Motor neuron (in vitro differentiated cells): Measurements from ENCODE around the gene CHI3L2. TPM values are rescaled to one million over a fixed set of nuclear protein-coding genes. Genes with fewer than 3 reads are reported as not detected.
"Not testable (repeated sequence)": the region's sequence is repeated elsewhere in the genome, so short reads cannot be mapped to it uniquely, and the experiment has no call there.

Experiments used
- ATAC-seq, 8 experiments: fragments of 200-7000 bp; cut with Tn5 transposase; replicated peaks in 6 of 8; 2 replicates each; pipeline ENCODE4 v1.8.0; 2021; ENCODE audit warnings: mild to moderate bottlenecking in 8 of 8, moderate library complexity in 8 of 8
- H3K27ac ChIP-seq, 2 donors: fragments of 250-450 bp; sonication (Bioruptor Pico); 2 replicates each; pipeline ENCODE4 v1.9.0; 2021; ENCODE audit warnings: antibody characterized with exemption in 2 of 2, mild to moderate bottlenecking in 2 of 2, moderate library complexity in 1 of 2
- H3K4me1 ChIP-seq, 2 donors: fragments of 250-450 bp; sonication (Bioruptor Pico); replicated peaks in 1 of 2; 2 replicates each; pipeline ENCODE4 v1.6.1; 2021; ENCODE audit warnings: antibody characterized with exemption in 2 of 2, mild to moderate bottlenecking in 2 of 2, moderate library complexity in 1 of 2
- H3K4me3 ChIP-seq, 5 donors: fragments of 250-450 bp; sonication (Bioruptor Pico); 2 replicates each; pipeline ENCODE4 v1.9.0; 2021; ENCODE audit warnings: antibody characterized with exemption in 5 of 5, mild to moderate bottlenecking in 5 of 5, moderate library complexity in 4 of 5
- WGBS, 10 experiments: fragments of 450-650 bp; shearing (Covaris generic); methylation state at CpG; one replicate each; pipeline ENCODE4 v1.0.0; 2022; 5-methylcytosine and 5-hydroxymethylcytosine counted together
- in situ Hi-C, 9 experiments: fragments of 400-800 bp; cut with MboI; loops; one replicate each; pipeline ENCODE4 v1.15.0; 2021; ENCODE audit warnings: low sequenced_read_pairs in 9 of 9, low pct_unique_long_range_greater_than_20kb in 2 of 9; ENCODE audit not compliant: unreplicated experiment in 9 of 9
- total RNA-seq, 8 experiments: library from RNA; unstranded; fragments of 300-600 nt; gene quantifications; 2 replicates each; pipeline versions ENCODE4 v1.2.3 to v1.2.4, GENCODE V29; 2022

CHI3L2 gene
- total RNA-seq, 8 experiments from 2014 or later: 0.08 to 3.1 (median 0.88) TPM; not detected in 2

DNA sequence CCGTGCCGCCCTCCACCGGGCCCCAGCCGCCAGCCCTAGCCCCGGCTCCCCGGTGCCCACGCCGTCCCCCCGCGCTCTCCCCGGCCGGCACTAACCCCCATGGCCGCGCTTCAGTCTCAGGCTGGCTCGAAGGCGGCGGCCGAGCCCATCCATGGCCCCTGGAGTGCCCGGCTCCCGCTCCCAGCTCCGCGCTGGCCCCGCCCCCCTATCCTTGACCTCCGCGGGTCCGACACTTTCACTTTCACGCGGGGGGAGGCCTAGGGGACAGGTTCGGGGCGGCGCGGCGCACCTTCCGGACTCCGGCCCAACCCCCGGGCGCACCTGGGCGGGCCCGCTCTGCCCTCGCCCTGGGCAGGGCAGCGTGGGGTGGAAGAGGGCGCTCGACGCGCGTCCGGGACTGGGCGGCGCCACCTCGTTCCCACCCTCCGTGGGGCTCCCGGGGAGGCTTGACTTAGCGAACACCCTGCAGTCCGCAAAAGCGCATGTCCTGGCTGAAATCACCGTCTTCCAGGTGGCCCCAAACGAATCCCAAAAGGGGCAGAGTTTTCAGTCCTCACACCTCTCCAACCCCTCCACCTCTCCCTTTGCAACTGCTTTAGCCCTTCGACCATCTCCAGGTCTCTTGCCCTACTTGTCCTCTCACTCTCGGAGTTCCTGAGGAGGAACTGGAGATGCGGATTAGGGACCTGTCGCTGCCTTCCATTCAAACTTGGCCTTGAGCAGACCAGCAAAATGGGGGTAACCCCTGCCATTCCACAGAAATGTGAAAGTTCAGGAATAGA is 23.1 kb upstream of the CHI3L2 start:
- WGBS, 10 experiments: 9 to 100% (median 46%) methylated on average over 2 to 11 of the region's 61 CpGs; no CpG with 5 or more reads in 3 of the 10 experiments
- Histone ChIP-seq H3K4me3 (peak overlapping the region; percentile 10 to 32 (median 26)), H3K4me1 (no peaks in the 10 kb centered on the region), H3K27ac (no peak overlapping the region)
- ATAC-seq: peak in 7 of 8 experiments; percentile 31 to 79 (median 62)
- in situ Hi-C loops: loop anchor here in 4 of 9 experiments (25.0 kb wide), 3 partner anchors 208 to 583 kb away; partner anchors contain the start of gene DDX20 (in 2 of the 4)

DNA sequence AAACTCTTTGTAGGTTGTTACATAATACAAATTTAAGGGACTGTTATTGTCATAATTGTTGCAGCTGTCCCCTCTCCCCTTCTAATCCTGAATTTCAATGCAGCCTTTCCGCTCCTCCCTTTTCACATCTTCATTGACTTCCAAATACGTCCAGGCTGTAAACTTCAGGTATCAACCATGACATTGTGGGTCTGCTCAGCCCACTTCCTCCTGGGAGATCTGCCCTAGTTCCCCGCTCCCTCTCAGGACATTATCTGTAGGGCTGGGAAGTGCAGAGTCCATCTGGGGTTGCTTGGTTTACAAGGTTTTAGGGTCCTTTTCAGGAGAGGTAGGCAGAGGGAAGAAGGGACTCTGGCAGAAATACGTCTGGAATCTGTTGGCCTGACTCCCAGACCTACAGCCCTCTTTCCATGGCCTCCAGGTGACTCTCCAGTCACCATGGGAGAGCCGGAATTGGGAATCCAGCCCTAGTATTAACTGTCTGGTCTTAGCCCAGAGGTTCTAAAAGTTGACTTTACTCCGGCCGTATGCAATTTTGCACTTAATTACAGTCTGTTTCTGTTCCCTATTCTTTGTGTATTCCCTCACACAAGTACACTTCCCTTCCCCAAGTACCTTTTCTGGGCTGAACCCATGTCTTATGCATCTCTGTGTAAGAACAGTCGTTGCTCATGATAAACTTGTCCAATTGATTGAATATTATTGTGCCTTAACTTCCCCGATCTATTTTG is 22.4 kb upstream of the CHI3L2 start:
- H3K4me3 ChIP-seq: no peak overlapping the region
- H3K27ac ChIP-seq: no peak overlapping the region
- no peaks in the 10 kb centered on the region for H3K4me1 ChIP-seq
- no peak for ATAC-seq
- WGBS, 10 experiments: 66 to 83% (median 74%) methylated on average over 3 to 9 of the region's 9 CpGs; no CpG with 5 or more reads in 2 of the 10 experiments
- in situ Hi-C loops: loop anchor here in 4 of 9 experiments (25.0 kb wide), 3 partner anchors 207 to 582 kb away; partner anchors contain the start of gene DDX20 (in 2 of the 4)

DNA sequence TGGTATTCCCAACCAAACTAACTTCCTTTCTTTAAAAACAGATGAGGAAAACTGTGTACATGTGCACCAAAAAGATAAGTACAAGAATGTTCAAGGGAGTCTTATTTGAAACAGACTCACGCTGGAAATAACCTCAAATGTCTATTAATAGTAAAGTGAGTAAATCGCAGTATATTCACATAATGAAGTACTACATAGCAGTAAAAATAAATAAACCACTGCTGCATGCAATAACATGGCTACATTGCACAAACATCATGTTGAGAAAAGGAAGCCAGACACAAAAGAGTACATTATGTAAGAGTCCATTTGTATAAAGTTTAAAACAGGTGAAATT is 21.8 kb upstream of the CHI3L2 start:
- Histone ChIP-seq H3K27ac (no peak overlapping the region), H3K4me1 (no peaks in the 10 kb centered on the region), H3K4me3 (no peak overlapping the region)
- no peak for ATAC-seq
- in situ Hi-C loops: loop anchor here in 4 of 9 experiments (25.0 kb wide), 3 partner anchors 207 to 582 kb away; partner anchors contain the start of gene DDX20 (in 2 of the 4)
- 14 to 100% (median 89%) methylated on average over 2 of the region's 2 CpGs; no CpG with 5 or more reads in 2 of the 10 experiments for WGBS, 10 experiments

DNA sequence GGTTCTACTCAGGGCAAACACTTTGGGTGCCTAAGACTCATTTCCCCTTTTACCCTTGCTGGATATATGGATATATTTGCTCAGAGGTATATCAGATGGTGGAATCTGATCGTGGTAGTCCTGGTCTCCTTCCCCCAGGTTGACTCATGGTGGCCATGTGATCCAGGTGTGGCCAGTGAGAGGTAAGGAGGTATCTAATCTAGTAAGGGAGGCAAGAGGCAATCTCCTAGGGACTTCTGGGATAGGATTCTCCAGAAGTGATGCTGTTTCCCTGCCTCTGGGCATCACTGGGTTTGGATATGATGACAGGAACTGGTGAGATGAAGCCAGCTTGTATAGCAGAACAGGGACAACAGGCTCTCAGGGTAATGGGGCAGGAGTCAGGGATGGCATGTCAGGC is 18.6 kb upstream of the CHI3L2 start:
- WGBS, 10 experiments: 0 to 78% (median 42%) methylated on average over 1 of the region's 1 CpG; no CpG with 5 or more reads in 4 of the 10 experiments
- in situ Hi-C loops: loop anchor here in 4 of 9 experiments (25.0 kb wide), 3 partner anchors 203 to 578 kb away; partner anchors contain the start of gene DDX20 (in 2 of the 4)
- ATAC-seq: no peak
- Histone ChIP-seq H3K4me3 (no peak overlapping the region), H3K4me1 (no peaks in the 10 kb centered on the region), H3K27ac (no peak overlapping the region)

DNA sequence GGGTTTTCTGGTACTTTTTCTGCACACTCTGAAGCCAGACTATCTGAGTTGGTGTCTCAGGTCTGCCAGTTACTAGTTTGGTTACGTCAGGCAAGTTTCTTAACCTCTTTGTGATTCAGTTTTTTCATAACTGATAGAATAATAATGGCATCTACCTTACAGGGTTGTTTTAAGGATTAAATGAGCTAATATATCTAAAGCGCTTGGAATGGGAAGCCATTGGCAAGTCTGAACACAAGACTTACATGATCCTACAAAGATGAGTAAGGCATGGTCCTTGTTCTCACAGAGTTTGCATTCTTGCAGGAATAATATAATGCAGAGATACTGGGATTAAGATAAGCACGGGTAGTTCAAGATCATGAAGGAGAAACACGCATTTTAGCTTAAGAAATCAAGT is 17.9 kb upstream of the CHI3L2 start:
- H3K4me1 ChIP-seq: no peaks in the 10 kb centered on the region
- no peak overlapping the region for H3K4me3 ChIP-seq
- in situ Hi-C loops: loop anchor here in 4 of 9 experiments (25.0 kb wide), 3 partner anchors 203 to 578 kb away; partner anchors contain the start of gene DDX20 (in 2 of the 4)
- 18 to 100% (median 76%) methylated on average over 1 to 4 of the region's 4 CpGs for WGBS, 10 experiments
- no peak for ATAC-seq
- no peak overlapping the region for H3K27ac ChIP-seq

DNA sequence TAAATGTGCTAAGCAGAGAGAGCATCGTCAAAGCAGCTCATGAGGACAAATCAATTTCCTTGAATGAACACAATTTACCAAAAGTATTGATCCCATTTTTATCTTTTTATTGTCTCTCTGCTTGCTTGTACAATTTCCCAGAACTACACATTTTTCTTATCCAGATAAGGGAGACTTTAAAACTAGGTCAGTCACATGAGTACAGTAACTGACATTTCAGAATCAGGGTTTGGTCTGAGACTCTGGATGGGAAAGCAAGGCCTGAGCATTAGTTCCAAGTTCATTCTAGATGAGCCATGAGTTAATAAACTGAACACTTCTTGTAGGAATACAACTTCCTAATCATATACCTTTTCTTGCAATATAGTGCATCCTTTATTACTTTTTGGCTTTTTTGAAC is 15.6 kb upstream of the CHI3L2 start:
- 50 to 100% (median 85%) methylated on average over 1 of the region's 1 CpG; no CpG with 5 or more reads in 2 of the 10 experiments for WGBS, 10 experiments
- in situ Hi-C loops: loop anchor here in 4 of 9 experiments (25.0 kb wide), 3 partner anchors 200 to 575 kb away; partner anchors contain the start of gene DDX20 (in 2 of the 4)
- Histone ChIP-seq H3K27ac (no peak overlapping the region), H3K4me1 (no peaks in the 10 kb centered on the region), H3K4me3 (no peak overlapping the region)
- ATAC-seq: no peak

DNA sequence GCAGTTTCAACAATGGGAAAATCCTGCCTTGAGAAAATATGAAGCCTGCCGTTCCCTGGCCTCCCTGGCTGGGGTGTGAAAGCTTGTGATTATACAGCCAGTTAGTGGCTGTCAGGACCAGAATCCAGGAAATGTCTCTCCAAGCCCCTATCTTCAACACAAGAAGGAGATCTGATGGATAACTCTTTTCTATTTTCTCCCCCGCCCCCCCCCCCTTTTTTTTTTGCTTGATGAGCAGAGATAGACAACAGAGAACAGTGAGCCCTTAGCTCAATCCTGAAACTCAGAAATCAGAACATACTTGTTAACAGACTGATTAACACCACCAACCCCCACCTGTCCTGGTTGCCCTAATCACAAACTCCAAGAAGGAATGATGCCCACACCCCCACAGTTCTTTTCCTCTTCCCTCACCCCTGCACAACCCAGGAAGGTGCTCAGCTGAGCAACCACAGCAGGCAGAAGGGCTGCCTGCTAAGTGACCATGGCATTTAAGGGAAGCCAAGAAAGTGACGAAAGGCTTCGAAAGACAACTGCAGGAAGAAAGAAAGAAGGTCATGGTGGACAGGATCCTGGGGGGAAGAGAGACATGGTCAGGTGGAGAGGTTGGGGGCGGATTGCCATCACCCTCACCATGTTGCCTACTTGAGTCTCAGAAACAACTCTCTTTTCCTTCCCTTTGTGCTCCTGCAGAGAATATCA is 14.7 kb upstream of the CHI3L2 start:
- ATAC-seq: peak in 1 of 8 experiments; percentile 21
- Histone ChIP-seq H3K4me1 (no peaks in the 10 kb centered on the region), H3K27ac (no peak overlapping the region), H3K4me3 (no peak overlapping the region)
- in situ Hi-C loops: loop anchor here in 4 of 9 experiments (25.0 kb wide), 3 partner anchors 200 to 575 kb away; partner anchors contain the start of gene DDX20 (in 2 of the 4)
- 40 to 94% (median 79%) methylated on average over 1 to 5 of the region's 5 CpGs; no CpG with 5 or more reads in 3 of the 10 experiments for WGBS, 10 experiments

DNA sequence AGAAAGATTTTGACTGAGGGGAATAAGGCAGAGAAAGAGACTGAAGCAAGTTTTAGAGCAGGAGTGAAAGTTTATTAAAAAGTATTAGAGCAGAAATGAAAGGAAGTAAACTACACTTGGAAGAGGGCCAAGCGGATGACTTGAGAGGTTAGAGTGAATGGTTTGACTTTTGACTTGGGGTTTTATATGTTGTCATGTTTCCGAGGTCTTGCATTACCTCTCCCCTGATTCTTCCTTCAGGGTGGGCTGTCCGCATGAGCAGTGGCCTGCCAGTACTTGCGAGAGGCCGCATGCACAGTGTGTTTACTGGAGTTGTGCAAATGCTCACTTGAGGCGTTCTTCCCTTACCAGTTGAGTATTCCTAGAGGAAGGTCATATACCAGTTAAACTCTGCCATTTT is 14.1 kb upstream of the CHI3L2 start:
- 60 to 100% (median 88%) methylated on average over 1 to 6 of the region's 6 CpGs for WGBS, 10 experiments
- in situ Hi-C loops: loop anchor here in 4 of 9 experiments (25.0 kb wide), 3 partner anchors 199 to 574 kb away; partner anchors contain the start of gene DDX20 (in 2 of the 4)
- ATAC-seq: no peak
- Histone ChIP-seq H3K4me1 (no peaks in the 10 kb centered on the region), H3K27ac (no peak overlapping the region), H3K4me3 (no peak overlapping the region)

DNA sequence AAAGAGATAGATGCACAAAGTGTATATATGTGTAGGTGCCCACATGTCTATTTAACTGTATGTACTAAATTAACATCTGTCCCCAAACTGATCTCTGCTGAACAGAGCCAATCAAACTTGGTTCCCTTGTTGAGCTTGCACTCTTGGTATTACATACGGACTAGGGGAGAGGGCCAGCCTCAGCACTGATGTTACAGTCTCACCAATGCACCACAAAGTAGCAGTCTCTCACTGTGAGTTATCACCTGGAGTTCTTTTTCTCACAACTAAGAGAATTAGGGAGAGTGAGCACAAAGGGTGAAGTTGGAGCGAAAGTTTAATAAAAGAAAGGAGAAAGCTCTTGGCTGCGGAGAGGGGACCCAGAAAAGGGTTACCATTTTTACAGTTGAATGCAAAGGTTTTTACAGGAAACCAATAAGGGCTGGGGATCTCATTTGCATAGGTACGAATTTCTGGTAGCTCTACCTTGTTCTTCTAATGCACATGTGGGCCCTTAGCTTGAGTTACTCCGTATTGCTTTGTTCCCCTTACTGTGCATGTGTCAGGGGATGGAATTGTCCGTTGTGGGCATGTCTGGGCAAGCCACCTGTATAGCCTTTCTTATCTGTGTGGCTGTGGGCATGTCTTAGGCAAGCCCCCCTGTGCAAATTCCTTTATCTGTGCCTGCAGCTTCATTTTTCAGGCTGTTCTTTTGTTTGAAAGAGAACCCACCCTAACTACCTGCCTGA is 13.3 kb upstream of the CHI3L2 start:
- WGBS, 10 experiments: 25 to 100% (median 66%) methylated on average over 2 to 6 of the region's 6 CpGs
- Histone ChIP-seq H3K4me3 (no peak overlapping the region), H3K4me1 (peaks cover 0 to 2% of the 10 kb centered on the region in 2 donors), H3K27ac (no peak overlapping the region)
- peak in 2 of 8 experiments; percentile 34 to 40 for ATAC-seq
- in situ Hi-C loops: loop anchor here in 4 of 9 experiments (25.0 kb wide), 3 partner anchors 198 to 573 kb away; partner anchors contain the start of gene DDX20 (in 2 of the 4)

DNA sequence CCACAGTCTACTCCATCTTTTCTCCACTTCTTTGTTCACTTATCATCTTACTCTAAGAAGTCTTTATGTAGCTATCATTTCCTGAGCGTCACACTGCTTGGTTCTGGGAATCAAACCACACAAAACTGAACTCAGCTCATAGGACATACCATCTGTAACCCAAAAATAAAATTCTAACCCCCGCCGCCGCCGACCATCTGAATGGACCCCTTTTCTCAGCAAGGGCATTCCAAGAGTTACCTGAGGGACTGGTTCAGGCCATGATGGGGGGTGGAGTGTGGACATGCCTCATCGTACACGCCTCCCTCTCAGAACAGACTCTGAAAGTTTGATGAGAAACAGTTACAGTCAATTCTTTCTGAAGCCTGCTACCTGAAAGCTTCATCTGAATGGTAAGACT is 12.6 kb upstream of the CHI3L2 start:
- no peak overlapping the region for H3K4me3 ChIP-seq
- ATAC-seq: no peak
- H3K27ac ChIP-seq: no peak overlapping the region
- in situ Hi-C loops: loop anchor here in 4 of 9 experiments (25.0 kb wide), 3 partner anchors 197 to 572 kb away; partner anchors contain the start of gene DDX20 (in 2 of the 4)
- WGBS, 10 experiments: 78 to 100% (median 95%) methylated on average over 1 to 7 of the region's 7 CpGs; no CpG with 5 or more reads in 1 of the 10 experiments
- H3K4me1 ChIP-seq: peaks cover 0 to 7% of the 10 kb centered on the region in 2 donors

DNA sequence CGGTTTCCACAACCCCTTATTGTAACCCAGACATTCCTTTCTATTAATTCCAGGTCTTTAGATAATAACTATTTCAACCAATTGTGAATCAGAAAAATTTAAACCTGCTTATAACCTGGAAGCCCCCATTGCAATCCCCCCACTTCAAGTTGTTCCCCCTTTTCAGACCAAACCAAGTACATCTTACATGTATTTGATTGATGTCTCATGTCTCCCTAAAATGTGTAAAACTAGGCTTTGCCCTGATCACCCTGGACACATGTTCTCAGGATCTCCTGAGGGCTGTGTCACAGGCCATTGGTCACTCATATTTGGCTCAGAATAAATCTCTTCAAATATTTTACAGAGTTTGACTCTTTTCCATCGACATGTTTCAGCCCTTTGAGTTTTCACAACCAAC is 12.2 kb upstream of the CHI3L2 start:
- not testable (repeated sequence) for H3K4me3 ChIP-seq, ATAC-seq, H3K27ac ChIP-seq, H3K4me1 ChIP-seq
- in situ Hi-C loops: loop anchor here in 4 of 9 experiments (25.0 kb wide), 3 partner anchors 197 to 572 kb away; partner anchors contain the start of gene DDX20 (in 2 of the 4)
- WGBS, 10 experiments: 17 to 100% (median 94%) methylated on average over 1 to 2 of the region's 2 CpGs; no CpG with 5 or more reads in 2 of the 10 experiments
